ENCODE data around the gene LY9. TPM values are rescaled to one million over a fixed set of nuclear protein-coding genes. Genes with fewer than 3 reads are reported as not detected.

Gene LY9
- total and polyA plus RNA-seq, 2 of the 13 experiments (the other 11 are each of a cell fraction or from before 2014, with no cell fraction given), result not detected

GRCh38 chr1:160779626-160780397 is 16.2 kb upstream of the LY9 start (continued):
- TF ChIP-seq ZBTB10 (CRISPR knock-in tag; IDR thresholded peaks at IDR 0.05; ENCODE audit: borderline replicate concordance), result no peak

- intact Hi-C loops (cut with micrococcal nuclease; ENCODE audit: unreplicated experiment), result loop anchor here (2.0 kb wide), 1 partner anchor 170 kb away; no protein-coding TSS in a partner anchor
- POLR2A ChIA-PET, result no interaction called here
- no peak for FAIRE-seq
- TF ChIP-seq NFRKB (IDR thresholded peaks at IDR 0.05) (no peak), ZNF101 (CRISPR knock-in tag; IDR thresholded peaks at IDR 0.05; ENCODE audit: borderline replicate concordance, low read depth) (no peak), MLXIP (CRISPR knock-in tag; IDR thresholded peaks at IDR 0.05; ENCODE audit: borderline replicate concordance) (no peak), IKZF1 (IDR thresholded peaks at IDR 0.05) (no peak), ATM (IDR thresholded peaks at IDR 0.05; ENCODE audit: borderline replicate concordance) (no peak), GATA4 (IDR thresholded peaks at IDR 0.05; ENCODE audit: borderline replicate concordance, low read depth) (no peak), NONO (IDR thresholded peaks at IDR 0.05) (no peak), NONO (CRISPR knock-in tag; conservative IDR thresholded peaks at IDR 0.05) (no peak), ZNF263 (CRISPR knock-in tag; IDR thresholded peaks at IDR 0.05) (no peak), LRRFIP1 (CRISPR knock-in tag; conservative IDR thresholded peaks at IDR 0.05) (no peak), CBX1 (IDR thresholded peaks at IDR 0.05; ENCODE audit: low read depth) (no peak), ARNTL (CRISPR knock-in tag; IDR thresholded peaks at IDR 0.05) (no peak), RFX1 (IDR thresholded peaks at IDR 0.05) (no peak)
- TF ChIP-seq, protein P1, sequence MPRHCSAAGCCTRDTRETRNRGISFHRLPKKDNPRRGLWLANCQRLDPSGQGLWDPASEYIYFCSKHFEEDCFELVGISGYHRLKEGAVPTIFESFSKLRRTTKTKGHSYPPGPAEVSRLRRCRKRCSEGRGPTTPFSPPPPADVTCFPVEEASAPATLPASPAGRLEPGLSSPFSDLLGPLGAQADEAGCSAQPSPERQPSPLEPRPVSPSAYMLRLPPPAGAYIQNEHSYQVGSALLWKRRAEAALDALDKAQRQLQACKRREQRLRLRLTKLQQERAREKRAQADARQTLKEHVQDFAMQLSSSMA (CRISPR knock-in tag; IDR thresholded peaks at IDR 0.05), result no peak
Measured at GRCh38 chr1:160780398-160780755, 15.6 kb upstream of the LY9 start.

More at GRCh38 chr1:160780398-160780755, 15.6 kb upstream of the LY9 start:
- in situ Hi-C loops (cut with HindIII; ENCODE audit: extremely low pct_ligation_motif_present, low pct_unique_long_range_greater_than_20kb), result no loop called here
- H2AFZ ChIP-seq (ENCODE audit: low read length), result no peak overlapping the region
- CTCF ChIA-PET (ENCODE audit: low intra/inter-chr PET ratio, low total read pairs), result no interaction called here
- WGBS (ENCODE audit: low lambda C conversion rate), result 6% methylated on average over 2 of the region's 2 CpGs
- BruUV-seq (replicated peaks), result no TSS peak
- H3K4me3 ChIP-seq (replicated peaks in 1 of 3; ENCODE audit: insufficient read depth in 1 of 3, low read depth in 2 of 3, low read length in 3 of 3), result no peak overlapping the region
- no peak for ATAC-seq
- peaks cover 0 to 5% of the 10 kb centered on the region in 2 experiments; a peak in 2 of 5 replicates for H3K27me3 ChIP-seq (ENCODE audit: control insufficient read depth in 1 of 2, insufficient read depth in 2 of 2, low read length in 2 of 2)
- DNase-seq (ENCODE audit: low spot score), result no peak
- H3K4me2 ChIP-seq (ENCODE audit: low read depth, low read length), result no peak overlapping the region
- no peaks in the 10 kb centered on the region for H3K4me1 ChIP-seq (ENCODE audit: insufficient read depth, low read length)
- H3K9me3 ChIP-seq (ENCODE audit: low read length), result no peaks in the 10 kb centered on the region
- H3K36me3 ChIP-seq (replicated peaks in 1 of 2; ENCODE audit: control insufficient read depth in 1 of 2, insufficient read depth in 2 of 2, low read length in 2 of 2), result no peaks in the 10 kb centered on the region
- no peak overlapping the region for H3K9ac ChIP-seq (ENCODE audit: insufficient read depth, low read depth, low read length)
- no peak overlapping the region for H3K27ac ChIP-seq (ENCODE audit: extremely low read length, insufficient read depth, low read length)
- H4K20me1 ChIP-seq (ENCODE audit: insufficient read depth, low read length), result no peaks in the 10 kb centered on the region
- H3K79me2 ChIP-seq (ENCODE audit: insufficient read depth, low read length), result no peaks in the 10 kb centered on the region

All from HepG2 (cell line).